GM12878 (cell line): Measurements from ENCODE around the gene BCAP29. TPM values are rescaled to one million over a fixed set of nuclear protein-coding genes. Genes with fewer than 3 reads are reported as not detected.
A peak's percentile ranks its signal among the peaks of the same experiment; 100 is the strongest.

ENCODE experiments used
- ATF3 ChIP-seq: IDR thresholded peaks from 2 replicates; pipeline ENCODE4 v1.6.1; 2011; ENCODE audit warnings: low read depth, mild to moderate bottlenecking, low read length, moderate library complexity, borderline replicate concordance; ENCODE audit errors: extremely low read depth
- ATF7 ChIP-seq: fragments of 450-650 bp; IDR thresholded peaks from 2 replicates; pipeline ENCODE4 v1.6.1; 2016; ENCODE audit warnings: low read depth, mild to moderate bottlenecking
- BCLAF1 ChIP-seq: fragments of 450-650 bp; IDR thresholded peaks from 2 replicates; pipeline ENCODE4 v1.6.1; 2017; ENCODE audit warnings: antibody characterized with exemption, mild to moderate bottlenecking, moderate library complexity
- CEBPZ ChIP-seq: fragments of 150-350 bp; IDR thresholded peaks from 2 replicates; pipeline ENCODE4 v1.6.1; 2016; ENCODE audit warnings: low read depth, low read length
- CUX1 ChIP-seq: IDR thresholded peaks from 2 replicates; pipeline ENCODE4 v1.6.1; 2012; ENCODE audit warnings: improper control_type of control experiment, low read depth, low read length; ENCODE audit not compliant: insufficient replicate concordance
- EGR1 ChIP-seq, 2 experiments: IDR thresholded peaks; 1 replicate in 1 of 2; 2 replicates in 1 of 2; pipeline ENCODE4 v1.6.1; 2011 to 2012; ENCODE audit warnings: low read depth in 2 of 2, low read length in 2 of 2, borderline replicate concordance in 1 of 2, mild to moderate bottlenecking in 1 of 2, moderate library complexity in 1 of 2
- KLF5 ChIP-seq: fragments of 450-650 bp; IDR thresholded peaks from 2 replicates; pipeline ENCODE4 v1.6.1; 2014; ENCODE audit warnings: mild to moderate bottlenecking; ENCODE audit not compliant: partially characterized antibody
- MYB ChIP-seq: fragments of 150-350 bp; IDR thresholded peaks from 2 replicates; pipeline ENCODE4 v1.6.1; 2014; ENCODE audit warnings: mild to moderate bottlenecking, low read depth, low read length, borderline replicate concordance
- POU2F2 ChIP-seq: IDR thresholded peaks from 3 replicates; pipeline ENCODE4 v1.6.1; 2011; ENCODE audit warnings: low read depth, mild to moderate bottlenecking, low read length, borderline replicate concordance
- RAD21 ChIP-seq: IDR thresholded peaks from 2 replicates; pipeline ENCODE4 v1.6.1; 2011; ENCODE audit warnings: mild to moderate bottlenecking, low read depth, low read length, moderate library complexity; ENCODE audit not compliant: insufficient read depth
- RB1 ChIP-seq: fragments of 450-650 bp; formaldehyde crosslinking; IDR thresholded peaks from 2 replicates; pipeline ENCODE4 v1.6.1; 2017; ENCODE audit warnings: mild to moderate bottlenecking, borderline replicate concordance
- SMC3 ChIP-seq: IDR thresholded peaks from 2 replicates; pipeline ENCODE4 v1.6.1; 2011; ENCODE audit warnings: low read length, improper control_type of control experiment, borderline replicate concordance
- TBL1XR1 ChIP-seq: IDR thresholded peaks from 2 replicates; pipeline ENCODE4 v1.6.1; 2012; ENCODE audit warnings: low read depth, low read length, improper control_type of control experiment
- polyA plus RNA-seq, 11 experiments: library from polyadenylated mRNA; depleted of rRNA in 4 of 11; unstranded in 6 of 11; stranded (reverse) in 5 of 11; fragments of >200 nt; fragmentation: Nextera tagmentation in 4 of 11; fragmentation: Illumina TruSeq in 1 of 11; extraction: Ambion mirVana in 4 of 11; extraction: Trizol in 1 of 11; gene quantifications; 1 replicate in 1 of 11; 2 replicates in 10 of 11; pipeline versions ENCODE4 v1.2.1 to v1.2.3, GENCODE V29; 2011 to 2016; ENCODE audit warnings: inconsistent platforms in 2 of 11, missing spikeins in 2 of 11, low read depth in 1 of 11
- total RNA-seq, 4 experiments: library from RNA; depleted of rRNA in 3 of 4; stranded (reverse); fragments of >200 nt in 3 of 4; fragmentation: Illumina TruSeq in 1 of 4; extraction: Trizol in 1 of 4; gene quantifications; 2 replicates each; pipeline versions ENCODE4 v1.2.1 to v1.2.3, GENCODE V29; 2013 to 2021
- TF ChIP-seq, protein P1 (sequence below): IDR thresholded peaks from 2 replicates; pipeline ENCODE4 v1.6.1; 2011; ENCODE audit warnings: low read depth, low read length, improper control_type of control experiment, borderline replicate concordance

BCAP29 gene
- total and polyA plus RNA-seq, 10 of the 15 experiments (the other 5 are each of a cell fraction or from before 2014, with no cell fraction given), result 26.5 to 58.5 (median 34.8) TPM

DNA sequence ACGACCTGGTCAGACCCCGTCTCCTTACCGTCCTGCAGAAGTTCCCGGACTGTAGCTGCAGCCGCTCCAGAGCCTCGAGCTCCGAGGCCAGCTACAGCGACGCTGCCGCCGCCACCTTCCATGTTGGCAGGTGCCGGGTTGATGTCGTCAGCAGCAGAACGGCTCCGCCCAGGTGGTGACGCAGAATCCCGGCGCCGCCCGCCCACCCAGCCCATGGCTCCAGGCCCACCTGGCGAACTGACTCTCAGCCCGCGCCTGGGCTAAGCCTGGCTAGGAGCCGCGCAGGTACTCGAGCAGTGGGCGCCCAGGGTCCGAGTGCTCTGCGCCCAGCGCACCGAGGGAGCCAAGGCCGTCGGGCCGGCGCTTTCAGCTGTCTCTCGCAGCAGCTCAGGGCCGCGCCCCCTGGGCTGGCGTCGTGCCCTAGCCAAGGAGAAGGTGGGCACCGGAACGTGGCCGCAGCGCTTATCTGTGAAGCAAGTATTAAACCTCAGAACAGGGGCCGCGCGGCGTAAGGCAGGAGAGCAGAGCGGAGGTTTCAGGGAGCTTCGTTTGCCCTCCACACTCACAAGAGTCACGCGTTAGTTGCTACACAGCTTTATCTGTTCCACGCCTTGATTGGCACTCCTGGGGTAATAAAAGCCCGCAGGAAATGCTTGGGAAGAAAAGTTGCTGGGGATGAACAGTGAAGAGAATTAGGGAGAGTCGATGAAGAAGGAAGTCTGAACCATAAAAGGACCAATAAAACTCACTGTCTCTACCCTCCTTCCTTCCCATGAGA, 16.1 kb upstream of the BCAP29 start, which contains the start of the genes COG5 and DUS4L (continued):
- TF ChIP-seq BCLAF1 (peak; percentile 84), CEBPZ (no peak), CUX1 (no peak), ATF3 (peak; percentile 70; the same call in 1 of the 2 replicates), KLF5 (peak; percentile 90), TBL1XR1 (no peak), POU2F2 (peak; percentile 57; the same call in 1 of the 3 replicates), EGR1 (IDR thresholded peaks at IDR 0.05; ENCODE audit: borderline replicate concordance in 1 of 2, low read depth in 2 of 2, low read length in 2 of 2) (peak in 1 of 2 experiments; percentile 86; a peak in 2 of 3 replicates), MYB (no peak), RB1 (peak; percentile 64; the same call in 1 of the 2 replicates), SMC3 (no peak), RAD21 (no peak), ATF7 (peak; percentile 92)
- TF ChIP-seq, protein P1, sequence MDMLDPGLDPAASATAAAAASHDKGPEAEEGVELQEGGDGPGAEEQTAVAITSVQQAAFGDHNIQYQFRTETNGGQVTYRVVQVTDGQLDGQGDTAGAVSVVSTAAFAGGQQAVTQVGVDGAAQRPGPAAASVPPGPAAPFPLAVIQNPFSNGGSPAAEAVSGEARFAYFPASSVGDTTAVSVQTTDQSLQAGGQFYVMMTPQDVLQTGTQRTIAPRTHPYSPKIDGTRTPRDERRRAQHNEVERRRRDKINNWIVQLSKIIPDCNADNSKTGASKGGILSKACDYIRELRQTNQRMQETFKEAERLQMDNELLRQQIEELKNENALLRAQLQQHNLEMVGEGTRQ, result no peak
